ENCODE results near the gene KCNJ9. TPM values are rescaled to one million over a fixed set of nuclear protein-coding genes. Genes with fewer than 3 reads are reported as not detected.

The KCNJ9 gene
- total RNA-seq, 1 experiment from 2014 or later: 0.09 TPM

- Histone ChIP-seq H3K23me2 (ENCODE audit: insufficient read length, low read depth, low read length, poor library complexity, severe bottlenecking) (no peaks in the 10 kb centered on the region), H2AFZ (ENCODE audit: low read length) (no peak overlapping the region), H3K9ac (ENCODE audit: extremely low read depth, insufficient read length, low read length) (no peak overlapping the region), H4K5ac (ENCODE audit: insufficient read length, low read depth, low read length) (no peak overlapping the region), H3T11ph (ENCODE audit: low read length) (no peak overlapping the region), H2BK120ac (ENCODE audit: low read depth, low read length, poor library complexity, severe bottlenecking) (no peak overlapping the region), H3K79me1 (ENCODE audit: insufficient read depth, low read depth, low read length, poor library complexity, severe bottlenecking) (no peaks in the 10 kb centered on the region), H3K4ac (ENCODE audit: low read depth, low read length) (no peak overlapping the region), H2BK12ac (ENCODE audit: insufficient read length, low read depth, low read length) (no peak overlapping the region), H3K79me2 (ENCODE audit: insufficient read depth, low read length) (no peaks in the 10 kb centered on the region), H3K23ac (ENCODE audit: insufficient read length, low read depth, low read length) (no peak overlapping the region), H3K14ac (ENCODE audit: insufficient read depth, low read length) (no peak overlapping the region), H2BK20ac (ENCODE audit: low read depth, low read length, poor library complexity, severe bottlenecking) (no peak overlapping the region), H2BK15ac (ENCODE audit: low read depth, low read length) (no peak overlapping the region), H3K18ac (ENCODE audit: insufficient read length, low read depth, low read length) (no peak overlapping the region), H3K4me2 (ENCODE audit: insufficient read depth, insufficient read length, low read length) (no peak overlapping the region), H3K4me1 (ENCODE audit: insufficient read depth, low read length) (peaks cover 6% of the 10 kb centered on the region; the same call in 1 of the 2 replicates), H3K27ac (ENCODE audit: insufficient read length, low read depth, low read length) (no peak overlapping the region), H4K20me1 (ENCODE audit: control insufficient read depth, insufficient read depth, insufficient read length) (no peaks in the 10 kb centered on the region), H3K9me3 (ENCODE audit: control insufficient read depth, low read depth, low read length) (no peaks in the 10 kb centered on the region), H3K27me3 (ENCODE audit: insufficient read depth, low read length) (no peaks in the 10 kb centered on the region), H3K56ac (ENCODE audit: insufficient read length, low read depth, low read length) (no peak overlapping the region), H4K91ac (ENCODE audit: insufficient read length, low read depth, low read length) (no peak overlapping the region), H2BK5ac (ENCODE audit: insufficient read length, low read length) (no peak overlapping the region), H4K8ac (replicated peaks; ENCODE audit: insufficient read length, low read depth, low read length) (no peak overlapping the region), H2AK5ac (ENCODE audit: insufficient read length, low read length) (no peak overlapping the region)
- H3K9me3 Mint-ChIP-seq: no peaks in the 10 kb centered on the region
- H3K27me3 Mint-ChIP-seq (ENCODE audit: low read depth): peaks cover 45% of the 10 kb centered on the region
- no peak overlapping the region for H3K27ac Mint-ChIP-seq
- WGBS (ENCODE audit: extremely low coverage, insufficient read length, low lambda C conversion rate): no CpG with 5 or more reads among the region's 3 CpGs
- peaks cover 49 to 50% of the 10 kb centered on the region in 2 experiments for H3K4me1 Mint-ChIP-seq
- no peak for TF ChIP-seq CTCF (conservative IDR thresholded peaks at IDR 0.05)
- no peak for DNase-seq
- no peak overlapping the region for H3K4me3 Mint-ChIP-seq
- no peaks in the 10 kb centered on the region for H3K36me3 Mint-ChIP-seq (ENCODE audit: insufficient read depth in 1 of 3, low read depth in 3 of 3)
Observed at GRCh38 chr1:160064746-160065145, 16.6 kb upstream of the KCNJ9 start.
